GM19239 (cell line): ENCODE measurements around the gene ATP13A3.

ENCODE experiments used
- DNase-seq: peaks from one replicate; pipeline ENCODE4 v3.0.0; 2011; ENCODE audit warnings: low spot score; ENCODE audit not compliant: insufficient read length
- FAIRE-seq: peaks from 2 replicates; lab custom pipeline; 2011; peaks lifted over from hg19 to GRCh38; lab: Jason Lieb, UNC

Gene ATP13A3

DNA sequence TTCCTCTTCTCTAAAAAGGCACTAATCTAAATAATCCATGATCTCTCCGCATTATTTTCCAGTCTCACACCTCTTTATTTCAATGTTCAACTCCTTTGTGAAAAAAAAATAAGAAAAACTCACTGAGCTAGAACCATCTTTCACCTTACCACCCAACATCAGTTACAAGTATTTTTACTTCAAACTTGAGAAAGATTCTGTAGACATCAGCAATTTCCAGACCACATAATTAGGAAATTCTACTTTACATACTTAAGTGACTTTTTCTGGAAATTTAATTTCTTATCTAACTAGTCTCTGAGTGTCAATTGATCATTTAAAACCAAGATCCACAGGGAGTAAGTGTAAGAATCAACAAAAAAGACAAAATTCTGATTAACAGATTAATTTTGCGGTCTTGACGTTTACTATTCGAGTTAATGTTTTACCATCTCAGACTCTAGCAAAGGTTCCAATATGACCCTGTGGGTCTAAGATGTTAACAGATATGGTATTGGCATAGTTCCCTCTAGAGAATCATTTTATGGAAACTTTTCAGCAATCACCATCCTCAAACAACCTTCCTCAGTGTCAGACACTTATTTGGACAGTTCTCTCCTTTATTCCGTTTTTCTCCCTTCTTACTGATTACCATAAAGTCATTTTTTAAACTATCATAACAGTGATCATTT is 5.1 kb downstream of the ATP13A3 start:
- DNase-seq, result no peak
- peak; percentile 11 for FAIRE-seq

- DNase-seq (no peak), FAIRE-seq (no peak)
Observed at GRCh38 chr3:194481103-194481502, 5.7 kb downstream of the ATP13A3 start.

- FAIRE-seq (no peak), DNase-seq (no peak)
Observed at GRCh38 chr3:194476784-194477183, 10.0 kb downstream of the ATP13A3 start.

DNA sequence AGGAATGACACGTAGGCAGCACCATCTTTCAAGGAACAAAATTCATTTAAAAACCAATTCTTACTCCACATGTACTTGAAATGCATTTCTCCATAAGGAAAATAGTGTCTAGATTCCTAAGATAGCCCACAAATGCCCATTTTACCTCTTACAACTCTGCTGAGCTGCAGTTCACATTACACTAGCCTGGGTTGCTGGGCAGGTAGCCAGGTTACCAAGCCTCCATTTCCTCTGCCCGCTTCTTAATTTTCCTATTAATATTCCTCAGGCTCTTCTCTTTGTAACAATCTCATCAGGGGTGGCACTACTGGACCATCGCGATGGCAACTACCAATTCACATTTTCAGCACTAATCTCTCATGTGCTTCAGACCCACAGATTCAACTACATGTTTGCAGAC is 10.8 kb downstream of the ATP13A3 start:
- no peak for FAIRE-seq
- DNase-seq, result no peak

GRCh38 chr3:194475138-194475932 is 11.5 kb downstream of the ATP13A3 start:
- DNase-seq (no peak), FAIRE-seq (no peak)

- DNase-seq, result no peak
- FAIRE-seq, result no peak
Observed at GRCh38 chr3:194474675-194475074, 12.1 kb downstream of the ATP13A3 start.

DNA sequence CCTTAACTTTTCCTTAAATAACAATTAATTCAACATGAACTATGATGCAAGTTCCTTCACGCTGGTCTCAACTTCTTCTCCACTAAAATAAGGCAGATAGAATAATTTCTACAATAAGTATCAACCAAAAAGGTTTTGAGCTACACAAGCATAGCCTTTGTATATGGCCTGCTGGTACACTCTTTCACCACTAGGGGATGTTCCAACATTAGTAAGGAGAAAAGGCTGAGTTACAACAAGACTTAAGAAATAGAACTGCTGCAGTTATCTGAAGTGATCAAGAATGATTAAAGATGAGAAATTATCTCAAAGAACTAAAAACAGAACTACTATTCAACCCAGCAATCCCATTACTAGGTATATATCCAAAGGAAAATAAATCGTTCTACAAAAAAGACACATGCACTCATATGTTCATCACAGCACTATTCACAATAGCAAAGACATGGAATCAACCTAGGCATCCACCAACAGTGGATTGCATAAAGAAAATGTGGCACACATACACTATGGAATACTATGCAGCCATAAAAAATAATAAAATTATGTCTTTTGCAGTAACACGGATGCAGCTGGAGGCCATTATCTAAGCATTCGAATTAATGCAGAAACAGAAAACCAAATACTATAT is 14.4 kb downstream of the ATP13A3 start:
- DNase-seq, result no peak
- peak; percentile 48 for FAIRE-seq

- FAIRE-seq (no peak), DNase-seq (no peak)
Observed at GRCh38 chr3:194471863-194472262, 14.9 kb downstream of the ATP13A3 start.

DNA sequence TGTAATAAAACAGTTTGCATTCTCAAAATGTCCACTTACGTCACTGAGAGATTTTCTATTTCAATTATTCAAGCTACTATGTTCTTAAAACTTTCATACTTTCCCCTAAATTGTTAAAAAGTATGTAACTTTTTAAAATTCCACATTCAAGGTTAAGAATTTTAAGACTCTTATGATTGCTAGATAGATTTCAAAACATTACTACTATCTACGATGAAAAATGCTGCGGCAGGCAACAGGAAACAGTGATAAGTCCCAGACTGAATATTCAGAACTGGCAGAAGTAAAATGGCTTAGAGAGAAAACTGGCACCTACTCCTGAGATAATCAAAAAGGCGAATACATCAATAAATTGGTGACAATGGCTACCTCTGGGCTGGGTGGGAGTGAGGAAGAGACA is 16.2 kb downstream of the ATP13A3 start:
- FAIRE-seq (peak; percentile 49), DNase-seq (no peak)

DNA sequence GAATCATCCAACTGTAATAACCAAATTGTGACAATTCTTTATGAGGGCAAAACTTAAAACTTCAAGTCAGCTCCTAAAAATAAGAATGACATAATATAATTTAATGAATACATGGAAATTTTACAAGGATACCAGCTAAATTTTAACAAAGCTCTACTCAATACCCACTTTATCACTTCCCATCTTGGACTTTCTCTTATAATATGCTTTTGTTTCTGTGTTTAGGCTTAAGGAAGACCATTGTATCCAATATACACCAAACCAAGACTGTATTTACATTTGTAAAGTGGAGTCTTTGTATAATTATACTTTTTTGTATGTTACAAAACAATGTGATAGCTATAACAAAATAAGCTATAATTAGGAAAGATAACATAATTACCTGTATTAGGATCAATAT is 16.8 kb downstream of the ATP13A3 start:
- DNase-seq, result no peak
- no peak for FAIRE-seq

DNA sequence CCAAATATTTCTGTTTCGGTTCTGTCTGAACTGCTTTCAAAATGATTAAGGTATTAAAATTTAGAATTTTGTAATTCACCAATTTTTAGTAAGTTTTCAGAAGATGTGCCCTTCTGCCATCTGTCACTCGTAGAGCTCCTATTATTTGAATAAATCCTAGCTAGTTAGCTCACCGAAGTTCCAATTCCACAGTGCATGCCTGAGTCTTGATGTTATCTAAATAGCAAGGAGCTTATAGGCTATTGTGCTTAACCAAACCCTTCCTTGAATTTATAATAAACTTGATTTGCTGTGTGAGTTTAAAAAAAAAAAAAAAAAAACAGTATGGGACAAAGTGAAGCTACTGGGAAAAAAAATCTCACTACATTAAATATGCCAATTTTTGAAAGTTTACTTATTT is 18.7 kb downstream of the ATP13A3 start:
- DNase-seq (no peak), FAIRE-seq (no peak)

DNA sequence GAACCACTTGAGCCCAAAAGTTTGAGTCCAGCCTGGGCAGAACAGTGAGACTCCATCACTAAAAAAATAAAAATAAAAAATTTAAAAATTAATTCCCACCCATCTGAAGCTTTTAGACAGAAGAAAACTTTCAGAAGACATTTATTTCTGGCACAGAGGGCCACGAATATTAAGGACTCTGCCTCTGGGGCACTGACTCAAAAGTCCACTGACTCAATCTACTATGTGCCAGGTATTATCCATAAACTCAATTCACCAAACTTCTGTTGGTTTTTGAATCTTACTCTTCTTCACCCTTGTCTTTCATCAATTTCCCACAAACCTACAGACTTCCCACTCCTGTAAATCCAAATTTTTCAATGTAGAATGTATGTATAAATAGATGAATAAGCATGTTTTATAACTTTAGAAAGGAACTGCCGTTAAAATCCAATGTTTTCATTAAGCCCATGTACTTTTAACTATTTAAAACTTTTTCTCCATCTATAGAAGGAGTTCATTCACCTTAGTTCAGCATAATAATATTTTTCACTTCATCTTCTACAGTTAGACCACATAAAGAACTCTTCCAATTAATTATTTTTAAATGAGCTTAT is 19.9 kb downstream of the ATP13A3 start:
- DNase-seq (no peak), FAIRE-seq (peak; percentile 37)

DNA sequence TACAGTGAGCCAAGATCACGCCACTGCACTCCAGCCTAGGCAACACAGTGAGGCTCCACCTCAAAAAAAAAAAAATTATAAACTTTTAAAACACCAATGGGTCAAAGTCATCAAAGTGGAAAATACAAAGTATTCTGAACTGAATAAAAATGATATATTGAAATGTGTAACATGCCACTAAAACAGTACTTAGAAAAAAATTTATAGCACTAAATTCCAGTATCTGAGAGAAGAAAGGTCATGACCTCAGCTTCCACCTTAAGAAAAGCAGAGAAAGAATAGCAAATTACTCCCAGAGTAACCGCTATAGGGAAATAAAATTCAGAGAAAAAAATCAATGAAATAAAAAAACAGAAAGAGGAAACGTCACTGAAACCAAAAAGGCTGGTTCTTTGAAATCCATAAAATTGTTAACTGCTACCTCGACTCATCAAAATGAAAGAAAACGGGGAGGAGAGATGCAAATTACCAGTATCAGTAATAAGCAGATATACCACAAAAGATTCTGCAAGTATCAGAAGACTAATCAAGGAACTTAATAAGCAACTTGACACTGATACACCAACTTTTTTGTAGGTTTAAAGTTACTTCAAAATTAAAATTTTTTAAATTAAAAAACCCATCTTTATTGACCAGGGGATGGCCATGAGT is 20.8 kb downstream of the ATP13A3 start:
- no peak for DNase-seq
- FAIRE-seq, result peak; percentile 53

GRCh38 chr3:194465246-194465645 is 21.6 kb downstream of the ATP13A3 start:
- DNase-seq, result no peak
- FAIRE-seq, result no peak

DNA sequence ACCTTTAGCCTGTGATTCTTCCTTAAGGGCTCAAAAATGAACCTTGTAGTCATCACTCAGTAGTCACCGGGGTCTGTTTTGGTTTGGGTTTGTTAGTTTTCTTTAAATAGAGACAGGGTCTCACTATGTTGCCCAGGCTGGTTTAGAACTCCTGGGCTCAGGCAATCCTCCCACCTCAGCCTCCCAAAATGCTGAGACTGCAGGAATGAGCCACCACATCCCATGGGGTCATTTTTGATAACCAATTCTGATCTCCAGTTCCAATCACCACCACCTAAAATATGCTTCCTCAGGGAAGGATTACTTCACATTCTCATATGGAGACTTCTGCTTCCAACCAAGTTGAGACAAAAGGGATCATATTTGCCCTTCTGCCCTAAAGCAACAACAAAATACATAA is 22.1 kb downstream of the ATP13A3 start:
- no peak for DNase-seq
- FAIRE-seq, result no peak

DNA sequence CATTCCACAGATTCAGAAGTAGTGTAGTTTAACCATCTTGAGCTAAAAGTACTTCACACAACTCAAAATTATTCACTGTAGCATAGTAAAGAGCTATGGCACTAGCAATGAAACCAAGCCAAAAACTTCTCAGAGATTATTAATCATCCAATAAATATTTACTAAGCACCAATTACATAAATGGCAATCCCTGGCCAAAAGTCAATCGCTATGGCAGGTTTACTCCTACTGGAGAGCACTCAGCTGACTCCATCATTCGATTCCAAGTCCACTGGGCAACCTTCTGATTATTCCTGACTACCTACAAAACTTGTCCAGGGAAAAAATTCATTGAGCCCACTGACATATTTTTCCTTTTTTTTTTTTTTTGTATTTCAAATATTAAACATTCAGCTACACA is 23.9 kb downstream of the ATP13A3 start:
- FAIRE-seq (no peak), DNase-seq (no peak)

DNA sequence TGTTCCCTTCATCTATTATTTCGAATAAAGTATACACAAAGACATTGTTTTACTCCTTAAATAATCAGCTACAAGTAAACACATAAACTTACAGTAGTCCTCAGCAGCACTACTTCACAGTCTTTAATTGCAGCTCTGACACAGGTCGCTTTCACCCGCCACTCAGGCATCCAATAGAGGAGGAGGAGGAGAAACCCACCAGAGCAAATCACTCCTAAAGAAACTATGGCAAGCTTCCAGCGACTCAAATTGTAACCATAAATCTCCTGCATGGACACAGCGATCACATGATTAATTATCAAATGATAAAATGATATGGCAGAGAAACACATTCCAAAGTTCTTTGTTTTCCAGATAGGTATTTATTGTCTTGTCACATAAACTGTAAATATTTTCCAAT is 26.2 kb downstream of the ATP13A3 start:
- FAIRE-seq, result peak; percentile 23
- no peak for DNase-seq

GRCh38 chr3:194458131-194458530 is 28.7 kb downstream of the ATP13A3 start:
- no peak for FAIRE-seq
- DNase-seq, result no peak

GRCh38 chr3:194455481-194455880 is 31.3 kb downstream of the ATP13A3 start:
- DNase-seq (no peak), FAIRE-seq (peak; percentile 45)

DNA sequence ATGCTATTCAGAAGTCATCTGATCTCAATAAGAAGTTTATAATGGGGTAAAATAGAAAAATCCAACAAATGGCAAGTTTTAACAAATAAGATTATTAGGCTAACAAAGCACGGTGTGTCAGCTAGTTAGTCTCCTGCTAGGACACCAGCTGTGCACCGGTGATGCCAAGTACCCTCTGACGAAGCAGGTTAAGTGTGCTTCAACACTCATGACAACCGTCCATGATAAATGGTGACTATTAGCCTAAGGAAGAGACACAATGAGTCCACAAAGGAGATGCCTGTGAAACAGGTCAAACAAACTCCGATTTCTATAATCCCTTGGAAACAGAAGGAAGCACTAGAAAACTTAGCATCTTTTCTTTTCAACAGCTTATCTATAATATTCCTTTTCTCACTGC is 36.5 kb downstream of the ATP13A3 start:
- DNase-seq (no peak), FAIRE-seq (peak; percentile 14)
